HG03095 (cell line): Measurements from ENCODE around the gene NBEAL2.

Experiments used
- ATAC-seq: cut with Tn5 transposase; IDR thresholded peaks from one replicate; pipeline ENCODE4 v1.9.1; 2021; ENCODE audit warnings: moderate library complexity; ENCODE audit not compliant: unreplicated experiment

Gene NBEAL2

DNA sequence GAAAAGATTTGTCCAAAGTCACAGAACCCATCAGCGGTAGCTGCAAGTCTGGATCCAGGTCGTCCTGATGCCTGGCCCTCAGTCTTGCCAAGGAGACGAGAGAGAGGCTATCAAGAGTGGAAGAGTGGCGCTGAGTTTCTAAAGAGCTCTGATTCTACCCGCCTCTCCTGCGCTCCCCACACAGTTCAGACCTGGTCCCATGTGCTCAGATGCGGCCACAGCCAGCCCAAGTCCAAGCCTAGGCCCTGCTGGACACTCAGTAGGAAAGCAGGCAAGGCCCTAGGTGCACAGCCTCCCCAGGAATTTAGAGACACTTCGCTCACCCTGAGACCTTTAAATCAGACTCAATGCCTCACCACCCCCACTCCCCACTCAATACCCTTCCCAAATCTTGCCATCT lies 35.3 kb upstream of the NBEAL2 start:
- no peak for ATAC-seq

- no peak for ATAC-seq
These were observed 33.0 kb upstream of the NBEAL2 start for GRCh38 chr3:46946416-46946815.

DNA sequence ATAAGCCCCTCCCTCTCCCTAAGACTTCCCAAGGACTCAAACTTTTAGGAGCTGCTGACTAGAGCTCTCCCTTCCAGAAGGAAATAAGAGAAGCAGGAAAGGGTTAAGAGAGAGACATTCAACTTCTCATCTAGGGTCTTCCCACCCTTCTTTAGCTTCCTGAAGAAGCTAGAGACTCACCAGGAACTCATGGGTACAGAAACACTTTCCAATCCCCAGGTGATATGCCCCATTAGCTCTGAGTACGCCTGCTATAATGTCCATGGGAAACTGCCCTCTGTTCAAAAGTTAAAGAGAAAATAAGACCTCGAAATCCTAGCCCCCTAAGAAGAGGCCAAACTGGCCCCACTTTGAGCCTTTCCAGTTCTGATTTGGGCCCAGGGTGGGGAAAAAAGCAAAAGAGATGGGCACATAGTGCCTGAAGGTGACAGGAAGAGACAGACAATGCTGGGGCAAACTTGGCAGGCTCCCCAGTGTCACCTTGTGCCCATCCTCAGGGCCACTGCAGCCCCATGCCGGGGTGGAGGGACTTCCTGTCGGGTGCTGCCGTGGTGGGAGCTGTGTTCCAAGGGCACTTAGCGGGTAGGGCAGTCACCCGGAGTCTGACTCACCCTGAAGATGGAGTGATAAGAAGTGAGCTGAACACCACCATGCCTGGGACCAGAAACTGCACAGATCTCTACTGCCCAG lies 32.5 kb upstream of the NBEAL2 start:
- no peak for ATAC-seq

DNA sequence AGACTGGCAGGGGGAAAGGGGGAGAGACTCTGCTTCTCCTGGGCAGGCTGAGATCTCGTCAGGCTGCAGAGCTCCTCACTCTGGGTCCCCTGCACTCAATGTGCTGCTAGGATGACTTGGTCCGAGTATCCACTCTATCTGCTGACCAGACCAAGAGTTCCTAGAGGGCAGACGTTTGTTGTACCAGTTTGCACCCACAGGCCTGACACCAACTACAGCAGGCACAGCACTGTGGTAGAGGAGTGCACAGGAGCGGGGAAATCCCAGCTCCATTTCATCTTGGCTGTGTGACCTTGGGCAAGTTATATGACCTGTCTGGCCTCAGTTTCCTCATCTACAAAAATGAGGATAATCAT lies 31.9 kb upstream of the NBEAL2 start:
- no peak for ATAC-seq

DNA sequence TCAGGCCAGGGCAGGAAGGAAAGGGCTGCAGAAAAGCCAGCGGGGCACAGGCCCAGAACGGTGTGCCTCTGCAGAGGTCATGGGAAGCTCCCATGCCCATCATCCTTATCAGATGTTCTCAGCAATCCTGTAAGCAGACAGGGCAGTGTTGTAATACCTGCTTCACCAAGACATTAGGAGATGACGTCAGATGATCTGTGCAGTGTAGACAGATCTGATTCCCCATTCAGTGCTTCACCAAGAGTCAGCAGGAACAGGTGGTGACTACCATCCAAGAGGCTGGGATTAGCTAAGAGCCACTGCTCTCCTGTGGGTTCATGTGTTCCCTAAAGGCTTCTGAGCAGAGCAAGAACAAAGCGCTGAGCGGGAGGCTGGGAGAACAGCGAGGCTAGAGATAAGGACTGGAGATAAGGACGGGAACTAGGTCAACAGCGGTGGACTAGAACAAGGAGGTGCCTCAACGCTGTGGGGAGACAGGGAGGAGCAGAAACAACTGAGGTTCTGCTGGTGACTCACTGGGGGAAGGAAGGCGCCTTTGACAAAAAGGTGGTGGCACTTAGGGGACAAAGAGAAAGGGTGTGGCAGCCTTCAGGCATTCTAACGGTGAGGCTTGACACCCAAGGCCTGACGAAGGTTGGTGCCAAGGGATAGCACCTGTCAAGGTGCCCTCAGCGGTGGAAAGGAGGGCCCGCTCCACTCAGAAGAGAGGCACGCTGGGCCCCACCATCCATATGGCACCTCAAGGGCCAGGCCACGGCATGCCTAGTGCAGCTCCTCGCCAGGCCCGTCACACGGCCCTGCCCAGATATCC lies 31.3 kb upstream of the NBEAL2 start:
- no peak for ATAC-seq

DNA sequence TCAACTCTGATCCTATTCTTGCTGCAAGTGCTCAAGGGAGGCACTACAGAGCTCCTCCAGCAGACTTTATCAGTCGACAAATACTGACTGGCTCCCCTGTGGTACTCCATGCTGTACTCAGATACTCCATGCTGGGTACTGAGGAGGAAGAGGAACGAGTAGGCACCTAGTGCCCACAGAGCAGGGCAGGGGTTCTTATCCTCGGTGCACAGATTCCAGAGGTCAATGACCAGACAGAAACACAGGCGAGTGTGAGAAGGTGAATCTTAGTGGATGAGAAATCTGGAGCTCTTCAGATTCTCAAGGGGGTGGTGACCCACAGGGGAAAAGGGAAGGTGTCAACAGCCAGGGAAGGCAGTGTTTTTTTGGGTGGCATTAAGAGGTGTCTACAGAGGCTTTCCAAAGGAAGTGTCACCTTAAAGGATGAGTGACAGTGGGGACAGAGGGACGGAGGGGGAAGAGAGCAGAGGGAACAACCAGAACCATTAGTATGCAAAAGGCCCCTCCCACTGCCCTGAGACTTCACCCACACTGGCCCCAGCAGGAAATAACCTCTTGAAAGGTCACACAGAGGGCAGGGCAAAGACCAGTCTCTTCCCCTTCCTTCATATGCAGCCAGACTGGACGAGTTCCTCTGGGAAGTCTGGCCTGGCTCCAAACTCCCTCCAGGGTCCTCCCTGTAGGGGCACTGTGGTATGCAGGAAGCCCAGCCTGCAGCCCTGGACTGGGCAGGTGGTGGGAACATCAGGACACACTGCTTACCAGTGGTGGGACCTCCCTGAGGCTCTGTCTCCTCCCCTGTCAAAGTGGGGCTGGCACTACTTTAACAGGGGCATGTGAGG lies 30.4 kb upstream of the NBEAL2 start:
- ATAC-seq: no peak

- no peak for ATAC-seq
These were observed 29.3 kb upstream of the NBEAL2 start for GRCh38 chr3:46950177-46950576.

DNA sequence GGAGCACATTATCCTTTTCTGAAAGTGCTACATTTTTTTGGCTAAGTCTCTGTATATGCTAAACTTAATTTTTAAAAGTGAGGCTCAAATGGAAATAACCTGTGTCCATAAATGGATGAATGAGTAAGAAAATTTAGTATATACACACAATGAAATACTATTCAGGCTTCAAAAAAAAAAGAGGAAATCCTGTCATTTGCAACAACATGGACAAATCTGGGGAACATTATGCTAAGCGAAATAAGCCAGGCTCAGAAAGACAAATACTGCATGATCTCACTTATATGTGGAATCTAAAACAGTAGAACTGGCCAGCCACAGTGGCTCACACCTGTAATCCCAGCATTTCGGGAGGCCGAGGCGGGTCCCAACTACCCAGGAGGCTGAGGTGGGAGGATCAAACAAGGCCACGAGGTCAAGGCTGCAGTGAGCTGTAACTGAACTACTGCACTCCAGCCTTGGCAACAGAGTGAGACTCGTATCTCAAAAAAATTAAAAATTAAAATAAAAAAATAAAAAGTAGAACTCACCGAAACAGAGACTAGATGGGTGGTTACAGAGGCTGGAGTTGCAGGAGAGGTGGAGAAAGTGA lies 28.7 kb upstream of the NBEAL2 start:
- no peak for ATAC-seq

DNA sequence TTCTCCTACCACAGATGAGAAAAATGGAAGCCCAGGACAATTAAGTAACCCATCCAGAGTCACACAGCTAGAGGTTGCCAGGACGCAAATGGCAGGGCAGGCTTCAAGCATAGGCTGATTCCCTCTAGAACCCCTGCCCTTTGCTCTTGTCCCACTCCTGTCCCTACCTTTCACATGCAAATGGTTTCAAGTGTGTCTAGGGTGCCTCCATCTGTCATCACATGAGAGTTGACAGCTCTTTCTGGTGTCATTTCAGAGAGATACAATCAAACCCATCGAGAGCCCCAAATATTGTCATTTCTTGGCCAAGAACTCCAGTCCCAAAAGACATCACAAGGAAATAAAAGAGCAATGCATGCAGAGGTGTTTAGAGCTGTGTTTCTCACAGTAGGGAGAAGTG lies 26.7 kb upstream of the NBEAL2 start:
- ATAC-seq: no peak

- no peak for ATAC-seq
These were observed 26.0 kb upstream of the NBEAL2 start for GRCh38 chr3:46953234-46954010.

GRCh38 chr3:46954178-46954577 lies 25.3 kb upstream of the NBEAL2 start:
- no peak for ATAC-seq

DNA sequence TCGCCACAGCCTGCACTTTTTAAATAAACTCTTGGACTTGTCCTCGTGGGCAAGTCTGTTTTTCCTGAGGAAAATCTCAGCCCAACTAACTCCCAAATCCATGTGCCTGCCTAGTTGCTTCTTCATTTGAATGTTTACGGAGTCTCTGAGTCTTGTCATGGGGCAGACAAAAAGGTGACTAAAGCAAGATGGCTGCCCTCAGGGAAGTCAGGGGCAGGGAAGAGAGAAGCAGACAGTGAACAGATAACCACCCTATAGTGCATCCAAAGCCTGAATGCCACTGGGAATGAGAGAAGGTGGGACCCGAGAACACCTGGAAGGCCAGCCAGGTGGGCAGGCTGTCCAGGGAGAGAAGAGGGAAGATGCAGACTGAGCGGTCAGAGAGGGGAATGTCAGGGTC lies 24.3 kb upstream of the NBEAL2 start:
- no peak for ATAC-seq

DNA sequence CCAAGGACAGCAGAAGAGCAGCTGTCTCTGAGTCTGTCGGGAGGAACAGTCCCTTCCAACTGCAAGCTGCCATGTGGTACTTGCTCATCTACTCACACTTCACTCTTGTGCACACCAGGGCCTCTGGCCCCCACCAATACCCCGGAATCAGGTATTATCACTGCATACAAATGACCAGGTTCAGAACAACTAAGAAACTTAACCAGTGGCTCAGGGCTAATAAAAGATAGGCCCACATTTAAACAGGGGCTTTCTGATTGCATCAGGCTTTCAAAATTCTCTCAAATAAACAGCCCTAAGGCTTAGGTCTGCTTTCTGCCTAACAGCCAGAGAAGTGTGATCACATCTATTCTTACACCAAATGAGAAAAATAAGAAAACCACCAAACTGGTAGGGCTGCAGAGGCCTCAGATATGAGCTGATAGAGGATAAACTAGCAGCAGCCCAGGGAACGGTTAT lies 23.6 kb upstream of the NBEAL2 start:
- no peak for ATAC-seq

- no peak for ATAC-seq
These were observed 22.2 kb upstream of the NBEAL2 start for GRCh38 chr3:46957092-46957820.

- ATAC-seq: no peak
These were observed 20.9 kb upstream of the NBEAL2 start for GRCh38 chr3:46958467-46959160.

GRCh38 chr3:46959161-46959511 lies 20.3 kb upstream of the NBEAL2 start:
- no peak for ATAC-seq

DNA sequence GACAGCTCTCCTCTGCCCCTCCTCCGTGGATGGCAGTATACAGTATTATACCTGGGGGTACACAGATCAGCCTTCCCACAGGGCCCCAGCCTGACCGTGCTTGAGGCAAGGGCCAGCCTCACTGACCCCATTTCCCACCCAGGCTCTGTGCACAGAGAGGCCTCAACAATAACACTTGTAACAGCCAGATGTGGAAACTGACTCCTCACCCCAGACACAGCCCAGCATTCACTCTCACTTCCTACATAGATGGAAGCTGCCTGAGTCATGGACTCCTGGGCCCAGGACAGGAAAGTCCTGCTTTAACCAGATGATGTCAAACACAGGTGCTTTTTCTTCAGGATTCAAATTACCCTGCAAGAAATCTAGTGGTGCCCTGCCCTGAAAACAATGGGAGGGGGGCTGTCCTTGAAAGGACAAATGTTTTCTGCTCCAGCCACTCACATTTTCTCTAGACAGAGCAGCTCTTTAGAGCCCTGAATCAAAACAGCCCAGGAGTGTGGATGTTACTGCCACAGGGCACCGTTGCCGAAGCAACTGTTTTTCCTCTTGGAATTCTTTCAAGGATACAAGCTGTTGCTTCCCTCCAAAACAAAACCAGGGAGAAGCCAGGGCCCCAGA lies 19.3 kb upstream of the NBEAL2 start:
- no peak for ATAC-seq

- no peak for ATAC-seq
These were observed 18.6 kb upstream of the NBEAL2 start for GRCh38 chr3:46960835-46961234.

DNA sequence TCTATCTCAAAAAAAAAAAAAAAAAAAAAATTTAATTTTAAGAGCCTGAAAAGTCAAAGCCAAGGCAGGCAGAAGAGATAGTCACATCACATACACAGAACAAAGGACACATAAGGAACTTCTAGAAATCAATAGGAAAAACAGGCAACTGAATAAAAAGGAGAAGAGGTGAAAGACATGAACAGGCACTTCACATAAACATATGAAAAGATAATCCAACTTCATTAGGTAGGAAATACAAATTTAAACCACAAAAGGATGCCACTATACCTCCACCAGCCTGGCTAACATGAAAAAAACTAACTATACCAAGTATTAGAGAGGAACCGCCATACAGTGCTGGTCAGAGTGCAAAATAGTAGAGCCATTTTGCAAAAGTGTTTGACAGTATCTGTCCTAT lies 17.0 kb upstream of the NBEAL2 start:
- ATAC-seq: no peak
